IMR-90 (cell line): Measurements from ENCODE around the gene ETNK1. TPM values are rescaled to one million over a fixed set of nuclear protein-coding genes. Genes with fewer than 3 reads are reported as not detected.

ENCODE experiments used
- ATAC-seq: fragments of 200-7000 bp; cut with Tn5 transposase; 2 replicates; pipeline ENCODE4 v1.9.1; 2020; ENCODE audit warnings: low read depth, mild to moderate bottlenecking, moderate library complexity
- BruUV-seq: library from RNA; stranded (reverse); fragments of 400-500 nt; replicated peaks from 2 replicates; lab custom pipeline; 2021; lab: Mats Ljungman, UMichigan
- CTCF ChIA-PET: fragments of 300-600 bp; formaldehyde crosslinking; extraction: SDS; loops from one replicate; lab custom pipeline; 2021; ENCODE audit warnings: antibody characterized with exemption; lab: Yijun Ruan, JAX
- POLR2A ChIA-PET: fragments of 300-600 bp; sonication (Branson Sonifier 250); formaldehyde crosslinking; loops from one replicate; lab custom pipeline; 2022; ENCODE audit warnings: antibody characterized with exemption; ENCODE audit not compliant: unreplicated experiment; lab: Charles Lee
- DNase-seq: peaks from one replicate; pipeline ENCODE4 v3.0.0; 2013
- H2AFZ ChIP-seq: replicated peaks from 2 replicates; pipeline ENCODE3; 2013; ENCODE audit warnings: low read length, mild to moderate bottlenecking; ENCODE audit not compliant: poor library complexity
- H2AK5ac ChIP-seq: 2 replicates; pipeline ENCODE4 v1.6.1; 2013; ENCODE audit warnings: low read depth, low read length, inconsistent platforms
- H2AK9ac ChIP-seq: replicated peaks from 2 replicates; pipeline ENCODE3; 2013; ENCODE audit warnings: mild to moderate bottlenecking, low read depth, low read length, moderate library complexity; ENCODE audit not compliant: poor library complexity
- H2BK120ac ChIP-seq: 2 replicates; pipeline ENCODE4 v1.6.1; 2013; ENCODE audit warnings: low read depth, low read length, inconsistent platforms
- H2BK15ac ChIP-seq: 3 replicates; pipeline ENCODE4 v1.6.1; 2013; ENCODE audit warnings: low read depth, low read length, inconsistent platforms
- H2BK20ac ChIP-seq: 2 replicates; pipeline ENCODE4 v1.6.1; 2013; ENCODE audit warnings: low read depth, mild to moderate bottlenecking, inconsistent platforms, low read length, moderate library complexity
- H2BK5ac ChIP-seq: 2 replicates; pipeline ENCODE4 v1.6.1; 2013; ENCODE audit warnings: mild to moderate bottlenecking, low read depth, low read length, inconsistent platforms; ENCODE audit not compliant: poor library complexity, severe bottlenecking
- H3K14ac ChIP-seq: replicated peaks from 2 replicates; pipeline ENCODE4 v1.6.1; 2013; ENCODE audit warnings: low read depth, low read length, inconsistent platforms
- H3K18ac ChIP-seq: 2 replicates; pipeline ENCODE4 v1.6.1; 2013; ENCODE audit warnings: low read depth, low read length, control low read depth
- H3K23ac ChIP-seq: 2 replicates; pipeline ENCODE4 v1.6.1; 2013; ENCODE audit warnings: low read depth, low read length, inconsistent platforms
- H3K27ac ChIP-seq: 2 replicates; pipeline ENCODE4 v1.5.1; 2013; ENCODE audit warnings: mild to moderate bottlenecking, control low read depth, low read length; ENCODE audit not compliant: insufficient read depth
- H3K27me3 ChIP-seq: 2 replicates; pipeline ENCODE4 v1.6.1; 2013; ENCODE audit warnings: low read length; ENCODE audit not compliant: control insufficient read depth, insufficient read depth
- H3K36me3 ChIP-seq: 2 replicates; pipeline ENCODE4 v1.6.1; 2013; ENCODE audit warnings: low read length, mixed read lengths; ENCODE audit not compliant: control insufficient read depth, insufficient read depth
- H3K4ac ChIP-seq: 2 replicates; pipeline ENCODE4 v1.6.1; 2013; ENCODE audit warnings: low read depth, low read length, inconsistent platforms
- H3K4me1 ChIP-seq: 2 replicates; pipeline ENCODE4 v1.6.1; 2013; ENCODE audit warnings: low read length, mixed read lengths; ENCODE audit not compliant: control insufficient read depth, insufficient read depth
- H3K4me2 ChIP-seq: 2 replicates; pipeline ENCODE4 v1.6.1; 2013; ENCODE audit warnings: low read depth, mild to moderate bottlenecking, control low read depth, low read length, moderate library complexity
- H3K4me3 ChIP-seq: 2 replicates; pipeline ENCODE4 v1.5.1; 2013; ENCODE audit warnings: low read depth, mild to moderate bottlenecking, control low read depth, low read length, moderate library complexity; ENCODE audit not compliant: insufficient read depth
- H3K56ac ChIP-seq: 2 replicates; pipeline ENCODE4 v1.6.1; 2013; ENCODE audit warnings: low read length, inconsistent platforms; ENCODE audit not compliant: insufficient read depth; ENCODE audit errors: extremely low read depth
- H3K79me1 ChIP-seq, 2 experiments: 2 replicates each; pipeline ENCODE4 v1.6.1; 2013; ENCODE audit warnings: low read length in 2 of 2, inconsistent platforms in 1 of 2, low read depth in 1 of 2
- H3K9ac ChIP-seq: 2 replicates; pipeline ENCODE4 v1.6.1; 2013; ENCODE audit warnings: low read depth, low read length, control low read depth
- H3K9me1 ChIP-seq: 2 replicates; pipeline ENCODE4 v1.6.1; 2013; ENCODE audit warnings: low read length, inconsistent platforms; ENCODE audit not compliant: insufficient read depth
- H3K9me3 ChIP-seq: 2 replicates; pipeline ENCODE4 v1.6.1; 2013; ENCODE audit warnings: low read length; ENCODE audit not compliant: control insufficient read depth, insufficient read depth
- H4K20me1 ChIP-seq: 2 replicates; pipeline ENCODE4 v1.6.1; 2013; ENCODE audit warnings: low read length, inconsistent platforms; ENCODE audit not compliant: insufficient read depth
- H4K5ac ChIP-seq: 2 replicates; pipeline ENCODE4 v1.6.1; 2013; ENCODE audit warnings: mild to moderate bottlenecking, low read depth, low read length, control low read depth
- H4K8ac ChIP-seq, 2 experiments: 2 replicates each; pipeline ENCODE4 v1.6.1; 2013; ENCODE audit warnings: low read depth in 2 of 2, low read length in 2 of 2, control low read depth in 1 of 2, inconsistent platforms in 1 of 2
- H4K91ac ChIP-seq: 2 replicates; pipeline ENCODE4 v1.6.1; 2013; ENCODE audit warnings: low read depth, low read length, inconsistent platforms; ENCODE audit not compliant: insufficient read depth
- BHLHE40 ChIP-seq: fragments of 150-350 bp; IDR thresholded peaks from 2 replicates; pipeline ENCODE4 v1.6.1; 2016; ENCODE audit warnings: mild to moderate bottlenecking, low read depth, low read length
- CEBPB ChIP-seq: IDR thresholded peaks from 2 replicates; pipeline ENCODE4 v1.6.1; 2012; ENCODE audit warnings: low read depth, low read length, improper control_type of control experiment
- FOS ChIP-seq: fragments of 150-350 bp; IDR thresholded peaks from 2 replicates; pipeline ENCODE4 v1.6.1; 2016; ENCODE audit warnings: low read depth, low read length
- RAD21 ChIP-seq: IDR thresholded peaks from 2 replicates; pipeline ENCODE4 v1.6.1; 2012; ENCODE audit warnings: low read length, improper control_type of control experiment
- SMC3 ChIP-seq: fragments of 150-350 bp; IDR thresholded peaks from 2 replicates; pipeline ENCODE4 v1.6.1; 2016; ENCODE audit warnings: low read depth, mild to moderate bottlenecking, antibody characterized with exemption, low read length, moderate library complexity
- dilution Hi-C: fragments of 300-500 bp; cut with HindIII; formaldehyde crosslinking; loops from one replicate; pipeline ENCODE4 v1.14.3; 2018; ENCODE audit warnings: low sequenced_read_pairs; ENCODE audit not compliant: unreplicated experiment
- in situ Hi-C: fragments of 300-500 bp; cut with MboI; formaldehyde crosslinking; loops from 3 replicates; pipeline ENCODE4 v1.14.3; 2019; ENCODE audit warnings: low sequenced_read_pairs, inconsistent platforms, mixed read lengths
- intact Hi-C: fragments of 100-400 bp; cut with micrococcal nuclease; formaldehyde crosslinking; loops from 2 replicates; pipeline ENCODE4 v1.10.0; 2022
- polyA plus RNA-seq, 3 experiments: library from polyadenylated mRNA; depleted of rRNA; stranded (reverse); fragments of >200 nt; gene quantifications; 2 replicates each; pipeline ENCODE4 v1.2.3, GENCODE V29; 2012; ENCODE audit warnings: low replicate concordance in 1 of 3
- total RNA-seq: library from RNA; depleted of rRNA; stranded (reverse); fragments of >200 nt; gene quantifications from 2 replicates; pipeline ENCODE4 v1.2.3, GENCODE V29; 2012
- TF ChIP-seq, protein P1 (sequence below): conservative IDR thresholded peaks from 2 replicates; pipeline ENCODE4 v1.5.1; 2012; ENCODE audit warnings: mild to moderate bottlenecking, low read depth, low read length, improper control_type of control experiment

Gene ETNK1
- total and polyA plus RNA-seq, 2 of the 4 experiments (the other 2 are of a cell fraction): 12.8 to 33.3 TPM

DNA sequence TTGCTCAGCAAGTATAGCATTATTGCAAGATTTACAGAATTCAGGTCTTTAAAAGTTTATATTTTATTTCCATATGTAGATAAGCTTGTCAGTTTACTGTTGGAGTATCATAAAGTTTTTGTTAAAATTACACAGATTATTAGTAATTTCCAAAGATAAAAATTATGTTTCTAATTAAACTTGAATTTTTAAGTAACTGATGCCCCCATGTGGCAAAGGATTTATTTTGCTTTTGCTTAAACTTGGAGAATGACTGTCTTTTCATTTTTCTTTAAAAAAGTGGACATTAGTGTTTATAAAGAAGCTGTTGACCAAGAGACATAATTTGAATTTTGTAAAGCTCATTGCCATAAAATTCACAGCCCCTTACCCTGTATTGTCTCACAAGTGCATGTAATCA lies 45.8 kb downstream of the ETNK1 start:
- BruUV-seq: no TSS peak

More for the DNA sequence above, 45.8 kb downstream of the ETNK1 start:
- Histone ChIP-seq H3K9ac (no peak overlapping the region), H3K4me3 (no peak overlapping the region), H3K79me1 (peaks cover 10% of the 10 kb centered on the region in 2 experiments), H3K27ac (no peak overlapping the region), H3K9me3 (no peaks in the 10 kb centered on the region), H4K91ac (no peak overlapping the region), H2AK5ac (no peak overlapping the region), H2BK20ac (no peak overlapping the region), H2AFZ (no peak overlapping the region), H3K56ac (no peak overlapping the region), H3K18ac (no peak overlapping the region), H3K4me1 (no peaks in the 10 kb centered on the region; the same call in 1 of the 2 replicates), H3K4me2 (no peak overlapping the region), H4K5ac (no peak overlapping the region), H3K23ac (no peak overlapping the region), H3K4ac (no peak overlapping the region), H3K36me3 (peaks cover 4% of the 10 kb centered on the region; the same call in 1 of the 2 replicates), H2AK9ac (no peak overlapping the region), H4K8ac (no peak overlapping the region), H3K14ac (no peak overlapping the region), H2BK15ac (no peak overlapping the region), H3K9me1 (0 out of 2 replicates have a peak, but pooled peaks cover 3% of the 10 kb centered on the region), H3K27me3 (no peaks in the 10 kb centered on the region), H2BK5ac (no peak overlapping the region), H2BK120ac (no peak overlapping the region), H4K20me1 (no peaks in the 10 kb centered on the region)
- peak; percentile 12 for DNase-seq
- ChIA-PET POLR2A (no interaction called here), CTCF (interaction anchor here (0.6 to 1.6 kb wide), 4 partner anchors 13 to 1451 kb away, joined by 3 to 5 read pairs (median 3); no protein-coding TSS in a partner anchor)
- intact Hi-C loops: no loop called here
- ATAC-seq: no peak
- dilution Hi-C loops: no loop called here
- in situ Hi-C loops: no loop called here
- TF ChIP-seq FOS: no peak
- no peak for TF ChIP-seq BHLHE40
- no peak for TF ChIP-seq CEBPB
- TF ChIP-seq, protein P1, sequence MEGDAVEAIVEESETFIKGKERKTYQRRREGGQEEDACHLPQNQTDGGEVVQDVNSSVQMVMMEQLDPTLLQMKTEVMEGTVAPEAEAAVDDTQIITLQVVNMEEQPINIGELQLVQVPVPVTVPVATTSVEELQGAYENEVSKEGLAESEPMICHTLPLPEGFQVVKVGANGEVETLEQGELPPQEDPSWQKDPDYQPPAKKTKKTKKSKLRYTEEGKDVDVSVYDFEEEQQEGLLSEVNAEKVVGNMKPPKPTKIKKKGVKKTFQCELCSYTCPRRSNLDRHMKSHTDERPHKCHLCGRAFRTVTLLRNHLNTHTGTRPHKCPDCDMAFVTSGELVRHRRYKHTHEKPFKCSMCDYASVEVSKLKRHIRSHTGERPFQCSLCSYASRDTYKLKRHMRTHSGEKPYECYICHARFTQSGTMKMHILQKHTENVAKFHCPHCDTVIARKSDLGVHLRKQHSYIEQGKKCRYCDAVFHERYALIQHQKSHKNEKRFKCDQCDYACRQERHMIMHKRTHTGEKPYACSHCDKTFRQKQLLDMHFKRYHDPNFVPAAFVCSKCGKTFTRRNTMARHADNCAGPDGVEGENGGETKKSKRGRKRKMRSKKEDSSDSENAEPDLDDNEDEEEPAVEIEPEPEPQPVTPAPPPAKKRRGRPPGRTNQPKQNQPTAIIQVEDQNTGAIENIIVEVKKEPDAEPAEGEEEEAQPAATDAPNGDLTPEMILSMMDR: peak; percentile 40
- TF ChIP-seq RAD21: peak; percentile 19; the same call in 1 of the 2 replicates
- TF ChIP-seq SMC3: peak; percentile 27; the same call in 1 of the 2 replicates
